GM12878 (cell line): ENCODE results near the gene SLC29A1. TPM values are rescaled to one million over a fixed set of nuclear protein-coding genes. Genes with fewer than 3 reads are reported as not detected.

ENCODE experiments used
- ATAC-seq: fragments of 200-7000 bp; cut with Tn5 transposase; 3 replicates; pipeline ENCODE4 v1.9.1; 2020; ENCODE audit warnings: mild to moderate bottlenecking, moderate library complexity
- BruUV-seq: library from RNA; stranded (reverse); fragments of 400-500 nt; replicated peaks from 2 replicates; lab custom pipeline; 2021; lab: Mats Ljungman, UMichigan
- CTCF ChIA-PET: fragments of 300-600 bp; sonication (Branson Sonifier 250); formaldehyde crosslinking; extraction: SDS; loops from one replicate; lab custom pipeline; 2021; ENCODE audit warnings: inconsistent platforms; lab: Yijun Ruan, JAX
- POLR2A ChIA-PET: fragments of 350-600 bp; formaldehyde crosslinking; extraction: SDS; loops from one replicate; lab custom pipeline; 2021; ENCODE audit warnings: inconsistent platforms; lab: Charles Lee
- RAD21 ChIA-PET: fragments of 300-600 bp; sonication (Branson Sonifier 250); formaldehyde crosslinking; loops from one replicate; lab custom pipeline; 2023; ENCODE audit warnings: antibody characterized with exemption; ENCODE audit not compliant: unreplicated experiment; lab: Charles Lee
- SMC1A ChIA-PET: fragments of 300-600 bp; sonication (Branson Sonifier 250); formaldehyde crosslinking; loops from one replicate; lab custom pipeline; 2023; ENCODE audit not compliant: unreplicated experiment, uncharacterized antibody; lab: Charles Lee
- DNase-seq: peaks from one replicate; pipeline ENCODE4 v3.0.0-alpha.2; 2011; ENCODE audit warnings: low read depth, low spot score
- FAIRE-seq: peaks from 3 replicates; lab custom pipeline; 2011; peaks lifted over from hg19 to GRCh38; lab: Jason Lieb, UNC
- H2AFZ ChIP-seq: 2 replicates; pipeline ENCODE4 v1.6.0; 2011; ENCODE audit warnings: low read depth, low read length, control low read depth; ENCODE audit not compliant: control insufficient read depth
- H3K27ac ChIP-seq: 2 replicates; pipeline ENCODE4 v1.5.1; 2011; ENCODE audit warnings: control low read depth; ENCODE audit not compliant: control insufficient read depth, insufficient read depth
- H3K27me3 ChIP-seq, 2 experiments: replicated peaks in 1 of 2; 2 replicates each; pipeline versions ENCODE4 v1.6.0 to v1.6.1; 2011; ENCODE audit warnings: low read length in 1 of 2; ENCODE audit not compliant: control insufficient read depth in 2 of 2, insufficient read depth in 2 of 2
- H3K36me3 ChIP-seq, 2 experiments: 2 replicates each; pipeline ENCODE4 v1.5.1; 2011; ENCODE audit warnings: low read length in 1 of 2; ENCODE audit not compliant: control insufficient read depth in 2 of 2, insufficient read depth in 2 of 2
- H3K4me1 ChIP-seq: 2 replicates; pipeline ENCODE4 v1.6.1; 2011; ENCODE audit warnings: mild to moderate bottlenecking, low read length, moderate library complexity, mixed read lengths; ENCODE audit not compliant: control insufficient read depth, insufficient read depth
- H3K4me2 ChIP-seq: 2 replicates; pipeline ENCODE4 v1.6.0; 2011; ENCODE audit warnings: control low read depth; ENCODE audit not compliant: control insufficient read depth, insufficient read depth
- H3K4me3 ChIP-seq: fragments of 200-600 bp; sonication (generic); 2 replicates; pipeline ENCODE4 v1.5.1; 2016
- H3K79me2 ChIP-seq: 2 replicates; pipeline ENCODE4 v1.6.0; 2011; ENCODE audit warnings: low read length; ENCODE audit not compliant: control insufficient read depth, insufficient read depth
- H3K9ac ChIP-seq: 2 replicates; pipeline ENCODE4 v1.8.0; 2011; ENCODE audit warnings: low read length, control low read depth, mixed read lengths; ENCODE audit not compliant: control insufficient read depth, insufficient read depth
- H3K9me3 ChIP-seq: replicated peaks from 3 replicates; pipeline ENCODE4 v1.5.1; 2011; ENCODE audit warnings: mild to moderate bottlenecking, low read length; ENCODE audit not compliant: control insufficient read depth, insufficient read depth
- H4K20me1 ChIP-seq: 2 replicates; pipeline ENCODE4 v1.6.0; 2011; ENCODE audit not compliant: control insufficient read depth, insufficient read depth
- BACH1 ChIP-seq: fragments of 450-650 bp; IDR thresholded peaks from 2 replicates; pipeline ENCODE4 v1.6.1; 2017; ENCODE audit warnings: mild to moderate bottlenecking, borderline replicate concordance
- BCL11A ChIP-seq: IDR thresholded peaks from 2 replicates; pipeline ENCODE4 v1.6.1; 2011; ENCODE audit warnings: low read depth, low read length
- IKZF2 ChIP-seq, 2 experiments: fragments of 450-650 bp; IDR thresholded peaks; 2 replicates each; pipeline ENCODE4 v1.6.1; 2017; ENCODE audit warnings: mild to moderate bottlenecking in 2 of 2, moderate library complexity in 2 of 2
- JUNB ChIP-seq: IDR thresholded peaks from 2 replicates; pipeline ENCODE4 v1.6.1; 2016; ENCODE audit warnings: antibody characterized with exemption, mild to moderate bottlenecking
- KAT2A ChIP-seq: conservative IDR thresholded peaks from 2 replicates; pipeline ENCODE4 v1.6.1; 2011; ENCODE audit warnings: low read depth, low read length; ENCODE audit not compliant: control insufficient read depth
- POLR2AphosphoS5 ChIP-seq: IDR thresholded peaks from 2 replicates; pipeline ENCODE4 v1.6.1; 2011; ENCODE audit warnings: mild to moderate bottlenecking, low read length, inconsistent platforms
- POU2F2 ChIP-seq: IDR thresholded peaks from 3 replicates; pipeline ENCODE4 v1.6.1; 2011; ENCODE audit warnings: low read depth, mild to moderate bottlenecking, low read length, borderline replicate concordance
- RAD21 ChIP-seq: IDR thresholded peaks from 2 replicates; pipeline ENCODE4 v1.6.1; 2011; ENCODE audit warnings: mild to moderate bottlenecking, low read depth, low read length, moderate library complexity; ENCODE audit not compliant: insufficient read depth
- SIN3A ChIP-seq: IDR thresholded peaks from 2 replicates; pipeline ENCODE4 v1.6.1; 2012; ENCODE audit warnings: low read depth, low read length, improper control_type of control experiment
- SMAD5 ChIP-seq: IDR thresholded peaks from 2 replicates; pipeline ENCODE4 v1.6.1; 2016; ENCODE audit warnings: antibody characterized with exemption, low read depth
- SP1 ChIP-seq: IDR thresholded peaks from one replicate; pipeline ENCODE4 v1.6.1; 2011; ENCODE audit warnings: low read depth, low read length
- WRNIP1 ChIP-seq: IDR thresholded peaks from 2 replicates; pipeline ENCODE4 v1.6.1; 2011; ENCODE audit warnings: low read depth, low read length, improper control_type of control experiment, borderline replicate concordance
- WGBS: methylation state at CpG from one replicate; pipeline ENCODE4 v1.1.6; 2016; ENCODE audit warnings: low lambda C conversion rate; ENCODE audit not compliant: insufficient replicate concordance, insufficient coverage; ENCODE audit errors: missing lambda C conversion rate; 5-methylcytosine and 5-hydroxymethylcytosine counted together
- in situ Hi-C: fragments of 300-500 bp; cut with MboI; formaldehyde crosslinking; loops from 9 replicates; pipeline ENCODE4 v1.14.3; 2018; ENCODE audit warnings: mixed read lengths
- intact Hi-C: fragments of 100-400 bp; cut with micrococcal nuclease; formaldehyde crosslinking; loops from one replicate; pipeline ENCODE4 v1.14.2; 2022; ENCODE audit not compliant: unreplicated experiment
- polyA plus RNA-seq, 11 experiments: library from polyadenylated mRNA; depleted of rRNA in 4 of 11; unstranded in 6 of 11; stranded (reverse) in 5 of 11; fragments of >200 nt; fragmentation: Nextera tagmentation in 4 of 11; fragmentation: Illumina TruSeq in 1 of 11; extraction: Ambion mirVana in 4 of 11; extraction: Trizol in 1 of 11; gene quantifications; 1 replicate in 1 of 11; 2 replicates in 10 of 11; pipeline versions ENCODE4 v1.2.1 to v1.2.3, GENCODE V29; 2011 to 2016; ENCODE audit warnings: inconsistent platforms in 2 of 11, missing spikeins in 2 of 11, low read depth in 1 of 11
- total RNA-seq, 4 experiments: library from RNA; depleted of rRNA in 3 of 4; stranded (reverse); fragments of >200 nt in 3 of 4; fragmentation: Illumina TruSeq in 1 of 4; extraction: Trizol in 1 of 4; gene quantifications; 2 replicates each; pipeline versions ENCODE4 v1.2.1 to v1.2.3, GENCODE V29; 2013 to 2021
- TF ChIP-seq, protein P1 (sequence below): fragments of 450-650 bp; conservative IDR thresholded peaks from 2 replicates; pipeline ENCODE4 v1.6.1; 2017; ENCODE audit warnings: mild to moderate bottlenecking, moderate library complexity
- TF ChIP-seq, protein P2 (sequence below): fragments of 450-650 bp; IDR thresholded peaks from 2 replicates; pipeline ENCODE4 v1.6.1; 2017; ENCODE audit warnings: mild to moderate bottlenecking, low read depth, inconsistent platforms; ENCODE audit not compliant: poor library complexity, severe bottlenecking
- TF ChIP-seq, protein P3 (sequence below): fragments of 450-650 bp; IDR thresholded peaks from 2 replicates; pipeline ENCODE4 v1.6.1; 2017; ENCODE audit warnings: low read depth, mild to moderate bottlenecking, moderate library complexity
- TF ChIP-seq, protein P4 (sequence below): fragments of 450-650 bp; IDR thresholded peaks from 2 replicates; pipeline ENCODE4 v1.6.1; 2017; ENCODE audit warnings: borderline replicate concordance

The SLC29A1 gene
- total and polyA plus RNA-seq, 10 of the 15 experiments (the other 5 are each of a cell fraction or from before 2014, with no cell fraction given) = 10.0 to 132 (median 93.4) TPM

DNA sequence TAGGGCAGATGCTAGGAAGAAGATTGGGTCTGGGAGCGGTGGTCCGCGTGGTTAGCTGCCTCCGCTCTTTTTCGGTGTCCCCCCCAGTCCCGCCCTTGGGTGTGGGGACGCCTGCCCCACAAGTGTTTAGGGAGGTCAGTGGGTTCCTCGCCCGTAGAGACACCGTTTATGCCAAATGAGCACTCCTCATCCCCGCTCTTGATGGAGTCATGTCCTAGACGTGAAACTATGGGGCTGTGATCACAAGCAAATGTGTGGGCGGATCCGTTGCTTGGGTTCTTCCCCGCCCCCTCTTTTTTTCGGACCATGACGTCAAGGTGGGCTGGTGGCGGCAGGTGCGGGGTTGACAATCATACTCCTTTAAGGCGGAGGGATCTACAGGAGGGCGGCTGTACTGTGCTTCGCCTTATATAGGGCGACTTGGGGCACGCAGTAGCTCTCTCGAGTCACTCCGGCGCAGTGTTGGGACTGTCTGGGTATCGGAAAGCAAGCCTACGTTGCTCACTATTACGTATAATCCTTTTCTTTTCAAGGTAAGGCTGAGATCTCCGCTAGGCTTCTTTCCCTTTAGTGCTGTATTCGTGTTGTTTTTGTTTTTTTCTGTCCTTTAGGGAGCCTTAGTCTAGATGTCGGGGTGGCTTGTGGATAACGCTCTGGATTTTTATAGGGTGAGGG lies 23.4 kb downstream of the SLC29A1 start, which contains the start of gene HSP90AB1:
HSP90AB1 (plus strand) TSS at position 439 of the 675 bp plus-strand sequence. CDS start 1,529 bp downstream, outside the sequence.
- Histone ChIP-seq H3K9me3 (no peaks in the 10 kb centered on the region), H3K9ac (peak within 1 kb of the TSS; percentile 100), H4K20me1 (peaks cover 11% of the 10 kb centered on the region; the same call in 1 of the 2 replicates), H3K4me1 (peaks cover 7% of the 10 kb centered on the region; the same call in 1 of the 2 replicates), H3K4me3 (peak within 1 kb of the TSS; percentile 95), H3K27ac (peak within 1 kb of the TSS; percentile 96), H3K27me3 (no peaks in the 10 kb centered on the region), H2AFZ (peak within 1 kb of the TSS; percentile 92), H3K4me2 (peak within 1 kb of the TSS; percentile 82), H3K79me2 (peaks cover 53% of the 10 kb centered on the region), H3K36me3 (peaks cover 16 to 29% of the 10 kb centered on the region in 2 experiments)
- intact Hi-C loops (loop anchor here (1.0 kb wide), 1 partner anchor 25 kb away; no protein-coding TSS in a partner anchor), in situ Hi-C loops (no loop called here)
- ATAC-seq = peak; percentile 84
- peak; percentile 96 for FAIRE-seq
- WGBS = 1% methylated on average over 34 of the region's 34 CpGs
- RAD21 ChIA-PET = interaction anchor here (1.1 to 3.6 kb wide), 10 partner anchors 10 to 139 kb away, joined by 3 to 28 read pairs (median 6); partner anchors contain the start of genes SLC29A1 and SLC35B2
- BruUV-seq = no TSS peak
- CTCF ChIA-PET = interaction anchor here (0.7 to 7.7 kb wide), 13 partner anchors 9 to 149 kb away, joined by 3 to 39 read pairs (median 6); partner anchors contain the start of genes AARS2, SLC29A1 and SLC35B2
- SMC1A ChIA-PET = interaction anchor here (0.6 to 4.2 kb wide), 7 partner anchors 9 to 126 kb away, joined by 3 to 25 read pairs (median 3); partner anchors contain the start of gene SLC35B2
- POLR2A ChIA-PET = interaction anchor here (1.4 to 6.3 kb wide), 8 partner anchors 9 to 123 kb away, joined by 3 to 131 read pairs (median 5); partner anchors contain the start of genes MRPL14, SLC29A1, SLC35B2 and TMEM63B
- peak; percentile 96 for DNase-seq
- TF ChIP-seq WRNIP1 (peak; percentile 93; the same call in 1 of the 2 replicates), SMAD5 (peak; percentile 99), KAT2A (no peak), BACH1 (no peak; the same call in 1 of the 2 replicates), RAD21 (no peak), SIN3A (no peak), POU2F2 (peak; percentile 99), BCL11A (0 out of 2 replicates have a peak, but pooled peaks have one; percentile 48), POLR2AphosphoS5 (peak; percentile 100), JUNB (peak; percentile 55), SP1 (peak; percentile 95), IKZF2 (IDR thresholded peaks at IDR 0.05) (peak; percentile 2 to 8; a peak in 1 of 4 replicates)
- TF ChIP-seq, protein P1, sequence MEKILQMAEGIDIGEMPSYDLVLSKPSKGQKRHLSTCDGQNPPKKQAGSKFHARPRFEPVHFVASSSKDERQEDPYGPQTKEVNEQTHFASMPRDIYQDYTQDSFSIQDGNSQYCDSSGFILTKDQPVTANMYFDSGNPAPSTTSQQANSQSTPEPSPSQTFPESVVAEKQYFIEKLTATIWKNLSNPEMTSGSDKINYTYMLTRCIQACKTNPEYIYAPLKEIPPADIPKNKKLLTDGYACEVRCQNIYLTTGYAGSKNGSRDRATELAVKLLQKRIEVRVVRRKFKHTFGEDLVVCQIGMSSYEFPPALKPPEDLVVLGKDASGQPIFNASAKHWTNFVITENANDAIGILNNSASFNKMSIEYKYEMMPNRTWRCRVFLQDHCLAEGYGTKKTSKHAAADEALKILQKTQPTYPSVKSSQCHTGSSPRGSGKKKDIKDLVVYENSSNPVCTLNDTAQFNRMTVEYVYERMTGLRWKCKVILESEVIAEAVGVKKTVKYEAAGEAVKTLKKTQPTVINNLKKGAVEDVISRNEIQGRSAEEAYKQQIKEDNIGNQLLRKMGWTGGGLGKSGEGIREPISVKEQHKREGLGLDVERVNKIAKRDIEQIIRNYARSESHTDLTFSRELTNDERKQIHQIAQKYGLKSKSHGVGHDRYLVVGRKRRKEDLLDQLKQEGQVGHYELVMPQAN = no peak; the same call in 1 of the 2 replicates
- TF ChIP-seq, protein P2, sequence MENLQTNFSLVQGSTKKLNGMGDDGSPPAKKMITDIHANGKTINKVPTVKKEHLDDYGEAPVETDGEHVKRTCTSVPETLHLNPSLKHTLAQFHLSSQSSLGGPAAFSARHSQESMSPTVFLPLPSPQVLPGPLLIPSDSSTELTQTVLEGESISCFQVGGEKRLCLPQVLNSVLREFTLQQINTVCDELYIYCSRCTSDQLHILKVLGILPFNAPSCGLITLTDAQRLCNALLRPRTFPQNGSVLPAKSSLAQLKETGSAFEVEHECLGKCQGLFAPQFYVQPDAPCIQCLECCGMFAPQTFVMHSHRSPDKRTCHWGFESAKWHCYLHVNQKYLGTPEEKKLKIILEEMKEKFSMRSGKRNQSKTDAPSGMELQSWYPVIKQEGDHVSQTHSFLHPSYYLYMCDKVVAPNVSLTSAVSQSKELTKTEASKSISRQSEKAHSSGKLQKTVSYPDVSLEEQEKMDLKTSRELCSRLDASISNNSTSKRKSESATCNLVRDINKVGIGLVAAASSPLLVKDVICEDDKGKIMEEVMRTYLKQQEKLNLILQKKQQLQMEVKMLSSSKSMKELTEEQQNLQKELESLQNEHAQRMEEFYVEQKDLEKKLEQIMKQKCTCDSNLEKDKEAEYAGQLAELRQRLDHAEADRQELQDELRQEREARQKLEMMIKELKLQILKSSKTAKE = peak; percentile 76
- TF ChIP-seq, protein P3, sequence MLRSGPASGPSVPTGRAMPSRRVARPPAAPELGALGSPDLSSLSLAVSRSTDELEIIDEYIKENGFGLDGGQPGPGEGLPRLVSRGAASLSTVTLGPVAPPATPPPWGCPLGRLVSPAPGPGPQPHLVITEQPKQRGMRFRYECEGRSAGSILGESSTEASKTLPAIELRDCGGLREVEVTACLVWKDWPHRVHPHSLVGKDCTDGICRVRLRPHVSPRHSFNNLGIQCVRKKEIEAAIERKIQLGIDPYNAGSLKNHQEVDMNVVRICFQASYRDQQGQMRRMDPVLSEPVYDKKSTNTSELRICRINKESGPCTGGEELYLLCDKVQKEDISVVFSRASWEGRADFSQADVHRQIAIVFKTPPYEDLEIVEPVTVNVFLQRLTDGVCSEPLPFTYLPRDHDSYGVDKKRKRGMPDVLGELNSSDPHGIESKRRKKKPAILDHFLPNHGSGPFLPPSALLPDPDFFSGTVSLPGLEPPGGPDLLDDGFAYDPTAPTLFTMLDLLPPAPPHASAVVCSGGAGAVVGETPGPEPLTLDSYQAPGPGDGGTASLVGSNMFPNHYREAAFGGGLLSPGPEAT = peak; percentile 88
- TF ChIP-seq, protein P4, sequence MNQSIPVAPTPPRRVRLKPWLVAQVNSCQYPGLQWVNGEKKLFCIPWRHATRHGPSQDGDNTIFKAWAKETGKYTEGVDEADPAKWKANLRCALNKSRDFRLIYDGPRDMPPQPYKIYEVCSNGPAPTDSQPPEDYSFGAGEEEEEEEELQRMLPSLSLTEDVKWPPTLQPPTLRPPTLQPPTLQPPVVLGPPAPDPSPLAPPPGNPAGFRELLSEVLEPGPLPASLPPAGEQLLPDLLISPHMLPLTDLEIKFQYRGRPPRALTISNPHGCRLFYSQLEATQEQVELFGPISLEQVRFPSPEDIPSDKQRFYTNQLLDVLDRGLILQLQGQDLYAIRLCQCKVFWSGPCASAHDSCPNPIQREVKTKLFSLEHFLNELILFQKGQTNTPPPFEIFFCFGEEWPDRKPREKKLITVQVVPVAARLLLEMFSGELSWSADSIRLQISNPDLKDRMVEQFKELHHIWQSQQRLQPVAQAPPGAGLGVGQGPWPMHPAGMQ = no peak
